Right lobe of liver (tissue), 6 donors: ENCODE measurements around the gene MAP1LC3B. TPM values are rescaled to one million over a fixed set of nuclear protein-coding genes. Genes with fewer than 3 reads are reported as not detected.

Source experiments
- ATAC-seq, 4 donors: fragments of 200-7000 bp; cut with Tn5 transposase; one replicate each; pipeline ENCODE4 v1.9.1; 2020; ENCODE audit warnings: mild to moderate bottlenecking in 4 of 4, moderate library complexity in 4 of 4
- DNase-seq, 3 donors: peaks; one replicate each; pipeline ENCODE4 v3.0.0-alpha.2; 2020
- H3K27ac ChIP-seq, 3 donors: fragments of 200-600 bp; one replicate each; pipeline ENCODE4 v1.8.0; 2022
- H3K27me3 ChIP-seq, 2 donors: fragments of 200-600 bp; one replicate each; pipeline ENCODE4 v1.8.0; 2022
- H3K36me3 ChIP-seq, 4 donors: fragments of 200-600 bp; sonication (generic) in 1 of 4; one replicate each; pipeline versions ENCODE4 v1.5.1 to v1.8.0; 2017 to 2022; ENCODE audit warnings: control low read depth in 1 of 4
- H3K4me1 ChIP-seq, 4 donors: fragments of 200-600 bp; sonication (generic) in 1 of 4; one replicate each; pipeline versions ENCODE4 v1.5.1 to v1.8.0; 2017 to 2022; ENCODE audit warnings: control low read depth in 1 of 4
- H3K4me3 ChIP-seq, 3 donors: fragments of 200-600 bp; one replicate each; pipeline ENCODE4 v1.8.0; 2022
- H3K9me3 ChIP-seq, 4 donors: fragments of 200-600 bp; sonication (generic) in 1 of 4; one replicate each; pipeline versions ENCODE4 v1.5.1 to v1.8.0; 2017 to 2022; ENCODE audit warnings: control low read depth in 1 of 4
- POLR2A ChIP-seq: fragments of 450-650 bp; IDR thresholded peaks from one replicate; pipeline ENCODE4 v1.6.1; 2017; ENCODE audit warnings: antibody characterized with exemption, mild to moderate bottlenecking
- WGBS: methylation state at CpG from one replicate; pipeline ENCODE4 v1.1.6; 2018; ENCODE audit warnings: low coverage, low lambda C conversion rate; ENCODE audit not compliant: insufficient coverage; ENCODE audit errors: missing lambda C conversion rate; 5-methylcytosine and 5-hydroxymethylcytosine counted together
- intact Hi-C, 2 donors: fragments of 100-400 bp; cut with DNase I; formaldehyde crosslinking; loops; one replicate each; pipeline versions ENCODE4 v1.11.2 to v1.14.1; 2022
- total RNA-seq, 6 experiments: library from RNA; depleted of rRNA in 2 of 6; stranded (reverse); fragments of >200 nt in 2 of 6; fragmentation: NEBNext Ultra II Directional in 3 of 6; extraction: Animal tissue kit (Norgen Biotek cat#: 25700) in 3 of 6; gene quantifications; one replicate each; pipeline versions ENCODE4 v1.1.0 to v1.2.4, GENCODE V29; 2016 to 2023
- TF ChIP-seq, protein P1 (sequence below), 4 donors: fragments of 200-600 bp in 3 of 4; fragments of 450-650 bp in 1 of 4; IDR thresholded peaks; one replicate each; pipeline versions ENCODE4 v1.5.1 to v1.8.0; 2016 to 2022; ENCODE audit warnings: antibody characterized with exemption in 4 of 4, mild to moderate bottlenecking in 2 of 4
- donor health status: DM: no; HTN: yes; CAD: no.
- donor health status: DM: no; HTN: no; CAD: no.
- donor health status: DM: no; HTN: no; CAD: no.
- donor health status: DM: no; HTN: yes; CAD: no.
- donor health status: DM: no; HTN: yes; CAD: no.

MAP1LC3B gene
- total RNA-seq, 6 experiments from 2014 or later = 16.5 to 48.8 (median 25.6) TPM

DNA sequence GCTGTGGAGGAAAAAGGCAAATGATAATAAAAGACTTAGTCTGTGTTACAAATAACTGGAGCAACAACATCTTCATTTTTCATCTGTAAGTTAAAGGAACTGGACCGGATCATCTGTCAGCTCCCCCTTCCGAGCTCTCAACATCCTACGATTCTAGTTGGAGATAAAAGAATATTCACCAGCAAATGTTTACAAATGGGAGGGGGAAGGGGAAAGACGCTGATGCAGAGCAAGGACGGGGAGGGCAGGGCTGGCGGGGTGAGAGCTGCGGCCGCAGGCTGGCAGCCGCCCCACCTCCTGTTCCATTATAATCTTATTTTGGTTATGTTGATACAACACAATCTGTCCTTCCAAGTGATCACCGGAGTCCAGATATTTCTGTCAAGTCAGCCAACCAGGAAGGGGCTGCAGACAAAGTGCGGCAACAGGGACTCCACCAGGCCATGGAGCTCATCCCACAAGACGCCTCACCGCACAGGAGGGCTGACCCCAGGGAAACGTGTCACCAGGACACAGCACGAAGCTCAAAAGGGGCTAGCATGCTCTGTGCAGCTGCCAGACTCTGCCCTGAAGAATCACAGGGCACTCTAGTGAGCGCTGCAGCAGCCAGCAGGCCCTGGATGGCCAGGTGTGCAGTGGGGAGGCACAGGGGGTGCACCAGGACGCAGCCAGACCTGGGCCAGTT, 28.2 kb upstream of the MAP1LC3B start:
- Histone ChIP-seq H3K36me3 (peaks cover 0 to 31% (median 13%) of the 10 kb centered on the region in 4 donors), H3K4me1 (peaks cover 0 to 18% (median 0%) of the 10 kb centered on the region in 4 donors), H3K9me3 (no peaks in the 10 kb centered on the region), H3K27ac (no peak overlapping the region), H3K27me3 (no peaks in the 10 kb centered on the region), H3K4me3 (no peak overlapping the region)
- intact Hi-C loops = no loop called here
- ATAC-seq = peak; percentile 35 to 56 (median 48)
- no peak for DNase-seq
- WGBS = 27% methylated on average over 10 of the region's 17 CpGs
- TF ChIP-seq, protein P1, sequence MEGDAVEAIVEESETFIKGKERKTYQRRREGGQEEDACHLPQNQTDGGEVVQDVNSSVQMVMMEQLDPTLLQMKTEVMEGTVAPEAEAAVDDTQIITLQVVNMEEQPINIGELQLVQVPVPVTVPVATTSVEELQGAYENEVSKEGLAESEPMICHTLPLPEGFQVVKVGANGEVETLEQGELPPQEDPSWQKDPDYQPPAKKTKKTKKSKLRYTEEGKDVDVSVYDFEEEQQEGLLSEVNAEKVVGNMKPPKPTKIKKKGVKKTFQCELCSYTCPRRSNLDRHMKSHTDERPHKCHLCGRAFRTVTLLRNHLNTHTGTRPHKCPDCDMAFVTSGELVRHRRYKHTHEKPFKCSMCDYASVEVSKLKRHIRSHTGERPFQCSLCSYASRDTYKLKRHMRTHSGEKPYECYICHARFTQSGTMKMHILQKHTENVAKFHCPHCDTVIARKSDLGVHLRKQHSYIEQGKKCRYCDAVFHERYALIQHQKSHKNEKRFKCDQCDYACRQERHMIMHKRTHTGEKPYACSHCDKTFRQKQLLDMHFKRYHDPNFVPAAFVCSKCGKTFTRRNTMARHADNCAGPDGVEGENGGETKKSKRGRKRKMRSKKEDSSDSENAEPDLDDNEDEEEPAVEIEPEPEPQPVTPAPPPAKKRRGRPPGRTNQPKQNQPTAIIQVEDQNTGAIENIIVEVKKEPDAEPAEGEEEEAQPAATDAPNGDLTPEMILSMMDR (IDR thresholded peaks at IDR 0.05) = no peak
- no peak for TF ChIP-seq POLR2A

DNA sequence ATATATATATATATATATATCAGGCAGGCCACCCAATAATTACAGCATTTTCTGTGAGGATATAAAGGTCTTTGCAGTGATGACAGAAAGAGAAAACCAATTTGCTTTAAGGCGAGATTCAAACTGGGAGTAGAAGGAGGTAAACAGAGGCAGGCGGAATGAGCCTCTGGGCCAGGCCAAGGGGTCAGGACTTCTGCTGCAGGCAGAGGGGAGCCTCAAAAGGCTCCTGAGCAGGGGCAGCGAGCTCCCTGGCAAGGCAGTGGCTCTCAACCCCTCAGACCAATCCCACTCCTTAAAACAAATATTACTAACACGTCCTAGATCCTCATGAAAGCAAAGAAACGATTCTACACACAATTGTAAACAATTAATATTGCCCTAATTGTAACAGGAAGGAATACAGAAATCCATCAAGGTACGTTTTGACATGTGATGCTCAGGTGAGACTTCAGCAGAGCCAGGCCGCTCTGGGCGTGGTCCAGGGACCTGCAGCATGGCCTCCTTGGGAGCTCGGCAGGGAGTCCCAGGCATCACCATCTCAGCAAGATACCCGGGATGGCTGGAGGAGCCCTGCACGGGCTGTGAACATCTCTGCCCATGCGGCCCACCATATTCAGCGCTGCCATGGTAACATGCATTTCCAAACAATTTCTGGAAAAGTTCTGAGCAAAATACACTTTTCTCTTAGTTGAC, 27.0 kb upstream of the MAP1LC3B start:
- Histone ChIP-seq H3K9me3 (no peaks in the 10 kb centered on the region), H3K4me3 (no peak overlapping the region), H3K27ac (no peak overlapping the region), H3K36me3 (peaks cover 0 to 19% (median 7%) of the 10 kb centered on the region in 4 donors), H3K27me3 (no peaks in the 10 kb centered on the region), H3K4me1 (peaks cover 0 to 18% (median 2%) of the 10 kb centered on the region in 4 donors)
- TF ChIP-seq, protein P1 (IDR thresholded peaks at IDR 0.05) = no peak
- no peak for TF ChIP-seq POLR2A
- DNase-seq (peak in 1 of 3 donors; percentile 43), ATAC-seq (no peak)
- intact Hi-C loops = no loop called here
- 74% methylated on average over 8 of the region's 13 CpGs for WGBS

DNA sequence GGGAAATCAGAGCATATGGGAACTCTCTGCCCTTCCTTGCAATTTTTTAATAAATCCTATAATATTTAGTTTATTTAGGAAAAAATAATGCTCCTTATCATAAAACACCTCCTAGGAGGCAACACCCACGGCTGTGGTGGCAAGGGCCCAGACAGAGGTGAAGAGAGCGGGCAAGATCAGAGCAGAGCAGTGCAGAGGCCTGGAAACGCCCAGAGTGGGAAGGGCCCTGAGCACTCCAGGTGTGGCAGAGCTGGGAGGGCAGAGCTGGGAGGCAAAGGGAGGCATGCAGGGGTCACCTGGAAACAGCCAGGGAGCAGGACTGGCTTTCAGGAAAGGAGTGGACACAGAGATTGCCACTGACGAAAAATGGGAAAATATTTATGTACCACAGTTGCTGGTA, 25.8 kb upstream of the MAP1LC3B start:
- Histone ChIP-seq H3K9me3 (no peaks in the 10 kb centered on the region), H3K36me3 (peaks cover 0 to 14% (median 5%) of the 10 kb centered on the region in 4 donors), H3K4me1 (peaks cover 0 to 18% (median 2%) of the 10 kb centered on the region in 4 donors), H3K27ac (no peak overlapping the region), H3K4me3 (no peak overlapping the region), H3K27me3 (no peaks in the 10 kb centered on the region)
- peak in 1 of 4 donors; percentile 12 for ATAC-seq
- intact Hi-C loops = no loop called here
- TF ChIP-seq, protein P1 (IDR thresholded peaks at IDR 0.05) = no peak
- no peak for TF ChIP-seq POLR2A
- 82% methylated on average over 3 of the region's 4 CpGs for WGBS
- no peak for DNase-seq

DNA sequence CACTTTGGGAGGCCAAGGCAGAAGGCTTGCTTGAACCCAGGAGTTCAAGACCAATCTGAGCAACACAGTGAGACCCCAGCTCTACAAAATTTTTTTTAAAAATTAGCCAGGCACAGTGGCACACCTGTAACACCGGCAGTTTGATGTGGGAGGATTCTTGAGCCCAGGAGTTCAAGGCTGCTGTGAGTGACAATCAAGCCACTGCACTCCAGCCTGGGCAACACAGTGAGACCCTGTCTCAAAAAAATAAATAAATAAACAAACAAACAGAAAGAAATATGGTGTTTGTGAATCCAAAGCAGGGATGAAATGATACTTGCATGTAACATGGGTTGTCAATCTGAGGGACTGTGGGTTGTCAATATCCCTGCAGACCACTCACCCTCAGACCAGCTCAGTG, 25.2 kb upstream of the MAP1LC3B start:
- Histone ChIP-seq H3K27ac (no peak overlapping the region), H3K4me3 (no peak overlapping the region), H3K36me3 (peaks cover 0 to 8% (median 2%) of the 10 kb centered on the region in 4 donors), H3K27me3 (no peaks in the 10 kb centered on the region), H3K4me1 (peaks cover 0 to 18% (median 2%) of the 10 kb centered on the region in 4 donors), H3K9me3 (no peaks in the 10 kb centered on the region)
- WGBS = 56% methylated on average over 1 of the region's 1 CpG
- ATAC-seq (no peak), DNase-seq (no peak)
- intact Hi-C loops = no loop called here
- TF ChIP-seq, protein P1 (IDR thresholded peaks at IDR 0.05) = no peak
- no peak for TF ChIP-seq POLR2A
